SK-N-MC (cell line): Measurements from ENCODE around the gene SCNN1B.

ENCODE experiments used
- EZH2 ChIP-seq: fragments of 200-600 bp; sonication (generic); IDR thresholded peaks from one replicate; pipeline ENCODE4 v1.6.1; 2017; ENCODE audit warnings: antibody characterized with exemption
- POLR2AphosphoS5 ChIP-seq: IDR thresholded peaks from 2 replicates; pipeline ENCODE4 v1.6.1; 2012; ENCODE audit warnings: mild to moderate bottlenecking, low read depth, low read length, borderline replicate concordance

DNA sequence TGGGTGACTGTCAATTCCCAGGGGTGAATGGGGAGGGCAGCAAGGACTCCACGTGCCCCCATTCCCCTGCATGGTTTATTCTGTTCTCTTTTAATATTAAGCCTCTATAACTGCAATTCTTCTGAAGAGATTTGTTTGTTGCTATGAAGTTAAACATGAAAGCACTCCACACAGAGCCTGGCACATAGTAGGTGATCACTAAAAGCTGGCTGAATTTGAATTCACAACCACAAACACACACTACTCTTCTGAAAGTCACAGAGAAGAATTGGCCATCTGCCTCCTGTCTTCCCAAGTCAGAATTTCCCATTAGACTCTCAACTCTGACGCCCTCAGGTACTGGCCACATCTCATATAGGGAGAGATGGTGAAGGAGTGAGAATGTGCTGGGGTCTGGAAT lies 95.4 kb downstream of the SCNN1B start:
- no peak for TF ChIP-seq EZH2
- TF ChIP-seq POLR2AphosphoS5, result no peak
